H1 (cell line): Measurements from ENCODE around the gene ANO2. TPM values are rescaled to one million over a fixed set of nuclear protein-coding genes. Genes with fewer than 3 reads are reported as not detected.

ENCODE experiments used
- CTCF ChIA-PET: fragments of 300-600 bp; sonication (Branson Sonifier 250); formaldehyde crosslinking; loops from one replicate; lab custom pipeline; 2021; ENCODE audit not compliant: partially characterized antibody; lab: Charles Lee
- POLR2A ChIA-PET: fragments of 300-600 bp; sonication (Branson Sonifier 250); formaldehyde crosslinking; loops from one replicate; lab custom pipeline; 2021; ENCODE audit warnings: inconsistent platforms; ENCODE audit not compliant: partially characterized antibody; lab: Charles Lee
- DNase-seq, 2 experiments: peaks; one replicate each; pipeline versions ENCODE4 v3.0.0 to v3.0.0-alpha.2; 2010 to 2022; ENCODE audit warnings: low spot score in 2 of 2, low read depth in 1 of 2, mixed read lengths in 1 of 2
- FAIRE-seq: peaks from 2 replicates; lab custom pipeline; 2011; peaks lifted over from hg19 to GRCh38; lab: Jason Lieb, UNC
- H2AFZ ChIP-seq: 2 replicates; pipeline ENCODE4 v1.8.1; 2012; ENCODE audit warnings: low read length, inconsistent platforms
- H2AK5ac ChIP-seq: 2 replicates; pipeline ENCODE4 v1.6.1; 2013; ENCODE audit warnings: low read depth, low read length
- H2BK120ac ChIP-seq: replicated peaks from 2 replicates; pipeline ENCODE3; 2013; ENCODE audit warnings: low read depth, low read length, inconsistent platforms
- H2BK12ac ChIP-seq: 2 replicates; pipeline ENCODE4 v1.6.1; 2013; ENCODE audit warnings: low read depth, low read length
- H2BK15ac ChIP-seq: 2 replicates; pipeline ENCODE4 v1.6.1; 2013; ENCODE audit warnings: low read length
- H2BK20ac ChIP-seq: 2 replicates; pipeline ENCODE4 v1.6.1; 2013; ENCODE audit warnings: low read length
- H2BK5ac ChIP-seq: 2 replicates; pipeline ENCODE4 v1.6.1; 2013; ENCODE audit warnings: low read depth, low read length
- H3K14ac ChIP-seq: 2 replicates; pipeline ENCODE4 v1.6.1; 2013; ENCODE audit warnings: inconsistent platforms; ENCODE audit not compliant: insufficient read length
- H3K18ac ChIP-seq: 2 replicates; pipeline ENCODE4 v1.6.1; 2013; ENCODE audit warnings: low read length; ENCODE audit errors: extremely low read depth
- H3K23ac ChIP-seq: 2 replicates; pipeline ENCODE4 v1.6.1; 2013; ENCODE audit warnings: inconsistent platforms; ENCODE audit not compliant: insufficient read length
- H3K23me2 ChIP-seq: 2 replicates; pipeline ENCODE4 v1.6.1; 2013; ENCODE audit warnings: low read depth, low read length
- H3K27ac ChIP-seq: 2 replicates; pipeline ENCODE4 v1.6.1; 2011; ENCODE audit warnings: low read depth, low read length, inconsistent platforms
- H3K27me3 ChIP-seq, 4 experiments: replicated peaks in 1 of 4; 1 replicate in 1 of 4; 2 replicates in 3 of 4; pipeline versions ENCODE4 v1.6.1 to v1.8.1; 2011 to 2013; ENCODE audit warnings: low read length in 3 of 4, mild to moderate bottlenecking in 3 of 4, inconsistent platforms in 2 of 4, mixed read lengths in 2 of 4, moderate library complexity in 1 of 4; ENCODE audit not compliant: control insufficient read depth in 3 of 4, insufficient read depth in 3 of 4; ENCODE audit errors: extremely low read depth in 1 of 4
- H3K36me3 ChIP-seq, 4 experiments: 2 replicates each; pipeline versions ENCODE4 v1.6.1 to v1.8.1; 2011 to 2013; ENCODE audit warnings: mild to moderate bottlenecking in 4 of 4, low read length in 3 of 4, moderate library complexity in 2 of 4, control low read depth in 1 of 4, inconsistent platforms in 1 of 4; ENCODE audit not compliant: insufficient read depth in 4 of 4, control insufficient read depth in 2 of 4
- H3K4ac ChIP-seq: replicated peaks from 2 replicates; pipeline ENCODE3; 2013; ENCODE audit warnings: low read length, low read depth, mixed read lengths, inconsistent platforms; ENCODE audit not compliant: insufficient read length
- H3K4me1 ChIP-seq, 4 experiments: replicated peaks in 1 of 4; 1 replicate in 1 of 4; 2 replicates in 3 of 4; pipeline versions ENCODE4 v1.6.1 to v1.8.1; 2011 to 2013; ENCODE audit warnings: low read length in 3 of 4, inconsistent platforms in 2 of 4, mixed read lengths in 1 of 4; ENCODE audit not compliant: insufficient read depth in 4 of 4, control insufficient read depth in 3 of 4
- H3K4me2 ChIP-seq, 2 experiments: 2 replicates each; pipeline versions ENCODE4 v1.6.1 to v1.8.1; 2011 to 2013; ENCODE audit warnings: low read depth in 2 of 2, low read length in 2 of 2, control low read depth in 1 of 2, inconsistent platforms in 1 of 2, mild to moderate bottlenecking in 1 of 2; ENCODE audit not compliant: insufficient read depth in 1 of 2
- H3K4me3 ChIP-seq, 4 experiments: fragments of 200-600, 300-600 bp in 1 of 4; sonication (generic), shearing (Covaris generic), sonication (Bioruptor Twin) in 1 of 4; 2 replicates each; pipeline versions ENCODE4 v1.5.1 to v1.8.1; 2011 to 2016; ENCODE audit warnings: low read length in 4 of 4, low read depth in 3 of 4, control low read depth in 2 of 4, inconsistent platforms in 2 of 4, mild to moderate bottlenecking in 2 of 4, mixed read lengths in 1 of 4, moderate library complexity in 1 of 4; ENCODE audit not compliant: insufficient read depth in 2 of 4; ENCODE audit errors: extremely low read depth in 1 of 4
- H3K56ac ChIP-seq: replicated peaks from 2 replicates; pipeline ENCODE3; 2013; ENCODE audit warnings: low read depth, mild to moderate bottlenecking, mixed read lengths, low read length, inconsistent platforms; ENCODE audit not compliant: insufficient read length
- H3K79me1 ChIP-seq: 2 replicates; pipeline ENCODE4 v1.6.1; 2013; ENCODE audit warnings: low read depth, low read length, control low read depth
- H3K79me2 ChIP-seq, 2 experiments: 2 replicates each; pipeline versions ENCODE4 v1.6.1 to v1.8.1; 2012 to 2013; ENCODE audit warnings: low read length in 2 of 2, mild to moderate bottlenecking in 2 of 2, inconsistent platforms in 1 of 2; ENCODE audit not compliant: insufficient read depth in 2 of 2, control insufficient read depth in 1 of 2
- H3K9ac ChIP-seq, 4 experiments: replicated peaks in 1 of 4; 1 replicate in 1 of 4; 2 replicates in 3 of 4; pipeline versions ENCODE4 v1.6.1 to v1.8.1; 2011 to 2013; ENCODE audit warnings: low read depth in 3 of 4, low read length in 3 of 4, control low read depth in 2 of 4, mild to moderate bottlenecking in 2 of 4, moderate library complexity in 2 of 4, inconsistent platforms in 1 of 4; ENCODE audit errors: extremely low read depth in 1 of 4
- H3K9me3 ChIP-seq, 2 experiments: 2 replicates each; pipeline versions ENCODE4 v1.6.1 to v1.8.1; 2012 to 2013; ENCODE audit warnings: mild to moderate bottlenecking in 2 of 2, moderate library complexity in 2 of 2, control low read depth in 1 of 2, inconsistent platforms in 1 of 2, low read depth in 1 of 2, low read length in 1 of 2, mixed read lengths in 1 of 2; ENCODE audit not compliant: insufficient read depth in 2 of 2
- H4K20me1 ChIP-seq, 2 experiments: replicated peaks in 1 of 2; 2 replicates each; pipeline versions ENCODE3 to v1.8.1; 2011 to 2013; ENCODE audit warnings: inconsistent platforms in 2 of 2, low read length in 2 of 2, mild to moderate bottlenecking in 1 of 2; ENCODE audit not compliant: insufficient read depth in 2 of 2, control insufficient read depth in 1 of 2
- H4K5ac ChIP-seq: 2 replicates; pipeline ENCODE4 v1.6.1; 2013; ENCODE audit warnings: low read length, low read depth, mixed read lengths, inconsistent platforms; ENCODE audit not compliant: insufficient read length
- H4K8ac ChIP-seq: 2 replicates; pipeline ENCODE4 v1.8.0; 2013; ENCODE audit warnings: mild to moderate bottlenecking, moderate library complexity, low read length, inconsistent platforms; ENCODE audit not compliant: insufficient read depth; ENCODE audit errors: extremely low read depth
- H4K91ac ChIP-seq: replicated peaks from 2 replicates; pipeline ENCODE3; 2013; ENCODE audit warnings: low read length, mixed read lengths, inconsistent platforms; ENCODE audit not compliant: insufficient read length
- BRCA1 ChIP-seq: IDR thresholded peaks from 2 replicates; pipeline ENCODE4 v1.6.1; 2012; ENCODE audit warnings: low read depth, low read length, improper control_type of control experiment
- EP300 ChIP-seq, 2 experiments: IDR thresholded peaks; 1 replicate in 1 of 2; 2 replicates in 1 of 2; pipeline ENCODE4 v1.6.1; 2011 to 2012; ENCODE audit warnings: low read depth in 2 of 2, low read length in 2 of 2, mild to moderate bottlenecking in 2 of 2, borderline replicate concordance in 1 of 2, inconsistent platforms in 1 of 2, moderate library complexity in 1 of 2
- GTF2F1 ChIP-seq: IDR thresholded peaks from 2 replicates; pipeline ENCODE4 v1.6.1; 2012; ENCODE audit warnings: low read depth, low read length, improper control_type of control experiment, borderline replicate concordance
- JUND ChIP-seq: IDR thresholded peaks from 2 replicates; pipeline ENCODE4 v1.6.1; 2011; ENCODE audit warnings: mild to moderate bottlenecking, improper control_type of control experiment, low read length
- KDM5A ChIP-seq: fragments of 200-600 bp; IDR thresholded peaks from 2 replicates; pipeline ENCODE4 v1.7.1; 2012; ENCODE audit warnings: mild to moderate bottlenecking, low read length, inconsistent platforms, mixed read lengths
- MAFK ChIP-seq: IDR thresholded peaks from 2 replicates; pipeline ENCODE4 v1.6.1; 2012; ENCODE audit warnings: low read depth, mild to moderate bottlenecking, improper control_type of control experiment, low read length
- MAX ChIP-seq: IDR thresholded peaks from 2 replicates; pipeline ENCODE4 v1.6.1; 2012; ENCODE audit warnings: inconsistent platforms
- RNF2 ChIP-seq: fragments of 200-900, 300-1000 bp; sonication (generic); IDR thresholded peaks from 2 replicates; pipeline ENCODE4 v1.7.1; 2016; ENCODE audit warnings: borderline replicate concordance, low read depth, mild to moderate bottlenecking, antibody characterized with exemption, low read length; ENCODE audit not compliant: poor library complexity, severe bottlenecking; ENCODE audit errors: missing control alignments
- RXRA ChIP-seq: IDR thresholded peaks from 2 replicates; pipeline ENCODE4 v1.6.1; 2011; ENCODE audit warnings: low read depth, mild to moderate bottlenecking, low read length, moderate library complexity; ENCODE audit not compliant: insufficient read depth
- SIN3A ChIP-seq, 2 experiments: IDR thresholded peaks in 1 of 2; conservative IDR thresholded peaks in 1 of 2; 2 replicates each; pipeline ENCODE4 v1.6.1; 2011 to 2012; ENCODE audit warnings: low read length in 2 of 2, improper control_type of control experiment in 1 of 2, low read depth in 1 of 2, mild to moderate bottlenecking in 1 of 2
- SIRT6 ChIP-seq: IDR thresholded peaks from one replicate; pipeline ENCODE4 v1.7.1; 2012; ENCODE audit warnings: low read length, inconsistent platforms
- SIX5 ChIP-seq: IDR thresholded peaks from 2 replicates; pipeline ENCODE4 v1.6.1; 2011; ENCODE audit warnings: mild to moderate bottlenecking, low read depth, low read length
- SUZ12 ChIP-seq: fragments of 200-600 bp; sonication (generic); IDR thresholded peaks from 2 replicates; pipeline ENCODE4 v1.6.1; 2012; ENCODE audit warnings: mild to moderate bottlenecking, inconsistent platforms, low read length, moderate library complexity, mixed read lengths
- TAF7 ChIP-seq: optimal IDR thresholded peaks from 2 replicates; pipeline ENCODE3; 2011; ENCODE audit warnings: low read depth, mild to moderate bottlenecking, inconsistent platforms, low read length, moderate library complexity, borderline replicate concordance
- WGBS, 2 experiments: shearing (Covaris generic) in 1 of 2; methylation state at CpG; one replicate each; pipeline versions ENCODE4 v1.1.6 to v1.1.7; 2013 to 2015; ENCODE audit warnings: low lambda C conversion rate in 2 of 2, mixed read lengths in 2 of 2, inconsistent platforms in 1 of 2, low coverage in 1 of 2, missing lambda C conversion rate in 1 of 2; ENCODE audit not compliant: insufficient replicate concordance in 2 of 2, insufficient coverage in 1 of 2, insufficient read length in 1 of 2; ENCODE audit errors: extremely low coverage in 1 of 2, missing lambda C conversion rate in 1 of 2; 5-methylcytosine and 5-hydroxymethylcytosine counted together
- polyA plus RNA-seq, 7 experiments: library from polyadenylated mRNA; depleted of rRNA in 3 of 7; stranded (reverse) in 5 of 7; unstranded in 2 of 7; fragments of >200 nt in 5 of 7; fragments of 200-250 nt in 2 of 7; gene quantifications; 1 replicate in 5 of 7; 2 replicates in 1 of 7; 4 replicates in 1 of 7; pipeline versions ENCODE4 v1.2.1 to v1.2.3, GENCODE V29; 2011 to 2013; ENCODE audit warnings: missing spikeins in 2 of 7, mixed read lengths in 2 of 7
- total RNA-seq: library from RNA; stranded (reverse); fragmentation: NEBNext Ultra II Directional; extraction: Animal tissue kit (Norgen Biotek cat#: 25700); gene quantifications from 2 replicates; pipeline ENCODE4 v1.2.1, GENCODE V29; 2021

ANO2 gene
- total and polyA plus RNA-seq, 2 of the 8 experiments (the other 6 are each of a cell fraction or from before 2014, with no cell fraction given): 1.9 to 5.5 TPM

DNA sequence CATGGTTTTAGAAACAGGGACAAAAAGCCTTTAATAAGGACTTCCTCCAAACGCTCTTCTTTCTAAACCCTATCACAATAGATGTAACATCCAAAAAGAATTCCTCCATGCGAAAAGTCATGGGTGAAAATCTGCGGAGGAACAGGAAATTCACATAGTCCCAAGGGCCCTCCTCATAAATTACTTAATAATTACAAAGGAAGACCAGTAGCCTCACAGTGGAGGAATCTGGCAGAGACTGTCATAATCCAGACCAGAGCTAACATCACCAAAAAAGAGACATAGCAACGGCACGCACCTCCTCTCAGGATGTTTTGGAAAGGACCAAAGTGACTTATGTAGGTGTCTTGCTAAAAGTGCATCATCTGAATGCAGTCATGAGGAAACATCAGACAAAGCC is 165.7 kb downstream of the ANO2 start:
- no peak overlapping the region for H3K4me3 ChIP-seq
- FAIRE-seq: no peak
- TF ChIP-seq MAFK: no peak
- no peak for TF ChIP-seq MAX
- TF ChIP-seq SIRT6: no peak
- TF ChIP-seq SIX5: no peak
- no peak for TF ChIP-seq TAF7
- no peak for TF ChIP-seq RXRA
- TF ChIP-seq JUND: no peak
- TF ChIP-seq EP300 (IDR thresholded peaks at IDR 0.05; ENCODE audit: borderline replicate concordance in 1 of 2, low read depth in 2 of 2, low read length in 2 of 2): no peak
- TF ChIP-seq SUZ12: no peak
- no peak for TF ChIP-seq SIN3A (conservative IDR thresholded peaks at IDR 0.05 in 1 of 2, IDR thresholded peaks at IDR 0.05 in 1 of 2; ENCODE audit: low read depth in 1 of 2, low read length in 2 of 2)
- TF ChIP-seq KDM5A: no peak
- TF ChIP-seq RNF2: no peak
- TF ChIP-seq GTF2F1: no peak
- no peak for TF ChIP-seq BRCA1

More for the DNA sequence above, 165.7 kb downstream of the ANO2 start:
- Histone ChIP-seq H3K56ac (no peak overlapping the region), H4K8ac (no peak overlapping the region), H2AFZ (no peak overlapping the region), H2AK5ac (no peak overlapping the region), H3K79me2 (no peaks in the 10 kb centered on the region), H3K27me3 (no peaks in the 10 kb centered on the region), H3K36me3 (no peaks in the 10 kb centered on the region), H3K23me2 (no peaks in the 10 kb centered on the region), H3K18ac (no peak overlapping the region), H3K4me1 (no peaks in the 10 kb centered on the region), H3K4me2 (no peak overlapping the region), H3K23ac (no peak overlapping the region), H3K79me1 (no peaks in the 10 kb centered on the region), H3K27ac (no peak overlapping the region), H3K9me3 (no peaks in the 10 kb centered on the region), H4K91ac (no peak overlapping the region), H2BK15ac (no peak overlapping the region), H3K14ac (no peak overlapping the region), H3K4ac (no peak overlapping the region), H2BK12ac (no peak overlapping the region), H3K9ac (no peak overlapping the region), H4K5ac (no peak overlapping the region), H2BK20ac (no peak overlapping the region), H2BK120ac (no peak overlapping the region), H4K20me1 (no peaks in the 10 kb centered on the region), H2BK5ac (no peak overlapping the region)
- 93% methylated on average over 5 of the region's 5 CpGs; no CpG with 5 or more reads in 1 of the 2 experiments for WGBS, 2 experiments
- POLR2A ChIA-PET: no interaction called here
- DNase-seq: no peak
- CTCF ChIA-PET: no interaction called here
